ENCODE results near the gene ACAD10.

- TF ChIP-seq EZH2 (IDR thresholded peaks at IDR 0.05; ENCODE audit: borderline replicate concordance, low read length) (no peak), CTCF (conservative IDR thresholded peaks at IDR 0.05 in 1 of 2, IDR thresholded peaks at IDR 0.05 in 1 of 2; ENCODE audit: extremely low read depth in 1 of 2, insufficient read depth in 1 of 2, low read depth in 1 of 2, low read length in 2 of 2) (no peak)
These were observed at the start of gene ACAD10, which contains the start of gene BRAP for GRCh38 chr12:111685811-111686573.

All from mammary epithelial cell (primary cell).